Heart right ventricle (tissue), 16 donors: ENCODE results near the gene ZNF219. TPM values are rescaled to one million over a fixed set of nuclear protein-coding genes. Genes with fewer than 3 reads are reported as not detected.

Experiments used
- ATAC-seq, 8 donors: fragments of 200-7000 bp; cut with Tn5 transposase; one replicate each; pipeline ENCODE4 v1.9.1; 2020; ENCODE audit warnings: mild to moderate bottlenecking in 8 of 8, moderate library complexity in 8 of 8, moderate number of reproducible peaks in 1 of 8
- DNase-seq, 2 donors: peaks; one replicate each; pipeline ENCODE4 v3.0.0-alpha.2; 2020
- H3K27ac ChIP-seq, 10 donors: fragments of 200-600 bp; sonication (generic) in 2 of 10; one replicate each; pipeline versions ENCODE4 v1.5.0 to v1.8.0; 2020 to 2022; ENCODE audit warnings: mild to moderate bottlenecking in 3 of 10
- H3K27me3 ChIP-seq, 7 donors: fragments of 200-600 bp; one replicate each; pipeline ENCODE4 v1.8.0; 2021 to 2022; ENCODE audit warnings: mild to moderate bottlenecking in 2 of 7
- H3K36me3 ChIP-seq, 9 donors: fragments of 200-600 bp; sonication (generic) in 1 of 9; one replicate each; pipeline versions ENCODE4 v1.5.0 to v1.8.0; 2020 to 2022; ENCODE audit warnings: mild to moderate bottlenecking in 2 of 9
- H3K4me1 ChIP-seq, 9 donors: fragments of 200-600 bp; sonication (generic) in 1 of 9; one replicate each; pipeline versions ENCODE4 v1.5.0 to v1.8.0; 2020 to 2022; ENCODE audit warnings: mild to moderate bottlenecking in 4 of 9
- H3K4me3 ChIP-seq, 10 donors: fragments of 200-600 bp; sonication (generic) in 2 of 10; one replicate each; pipeline versions ENCODE4 v1.5.0 to v1.8.0; 2020 to 2022; ENCODE audit warnings: mild to moderate bottlenecking in 7 of 10, moderate library complexity in 2 of 10
- H3K9me3 ChIP-seq, 11 donors: fragments of 200-600 bp in 10 of 11; sonication (generic) in 2 of 11; one replicate each; pipeline versions ENCODE4 v1.5.0 to v1.8.0; 2013 to 2022; ENCODE audit warnings: mild to moderate bottlenecking in 2 of 11, control low read depth in 1 of 11, moderate library complexity in 1 of 11
- CTCF ChIP-seq, 9 donors: fragments of 200-600 bp; sonication (generic) in 2 of 9; IDR thresholded peaks; one replicate each; pipeline versions ENCODE4 v1.5.0 to v1.8.0; 2021 to 2022; ENCODE audit warnings: antibody characterized with exemption in 9 of 9, mild to moderate bottlenecking in 5 of 9, moderate library complexity in 1 of 9
- WGBS, 2 donors: extraction: QIAGEN DNeasy Blood & Tissue Kit; methylation state at CpG; one replicate each; pipeline ENCODE4 v1.1.7; 2013; ENCODE audit warnings: inconsistent platforms in 1 of 2; 5-methylcytosine and 5-hydroxymethylcytosine counted together
- intact Hi-C, 10 donors: fragments of 100-400 bp; cut with DNase I; formaldehyde crosslinking; loops; one replicate each; pipeline versions ENCODE4 v1.11.1 to v1.14.2; 2022
- polyA plus RNA-seq, 2 donors: library from polyadenylated mRNA; stranded (reverse); fragments of 200-250 nt; gene quantifications; one replicate each; pipeline ENCODE4 v1.2.3, GENCODE V29; 2013
- total RNA-seq, 10 donors: library from RNA; stranded (reverse); fragmentation: NEBNext Ultra II Directional in 3 of 10; extraction: Animal tissue kit (Norgen Biotek cat#: 25700) in 3 of 10; gene quantifications; one replicate each; pipeline versions ENCODE4 v1.2.1 to v1.2.4, GENCODE V29; 2021 to 2023
- donor health status: Arrhythmogenic right ventricular cardiomyopathy.
- donor health status: ischemic (EF 13 %, LVEDD 7.1; RV severe dilation, severe dysfunction).
- donor health status: healthy with polysubstance abuse.
- donor health status: DM: no; HTN: yes; CAD: no.
- donor health status: DM: no; HTN: no; CAD: no.
- donor health status: ischemic (EF 25% LVEDD 6.9; RV normal size, moderate dysfunction).
- donor health status: ischemic (EF 25% LVEDD 5.7; RV mildly dilated, moderate dysfunction).
- donor health status: healthy.
- donor health status: DM: yes; HTN: yes; CAD: no.
- donor health status: Ischemic cardiomyopathy.
- donor health status: ischemic (EF 35%, LVEDD 5.7; RV mildly dilated, moderate dysfunction).
- donor health status: nonischemic (EF 11% LVEDD 7.7; RV severe dilation, severe dysfunction).
- donor health status: DM: yes; HTN: yes; CAD: no.
- donor health status: PGD.
- donor health status: ischemic (EF 29% LVEDD 5.4; RV normal size, mild dysfunction).
- donor health status: nonischemic (EF 23%, LVEDD 6.1; RV moderate dilation, normal function).

The ZNF219 gene
- total and polyA plus RNA-seq, 12 donors: 22.1 to 58.4 (median 34.6) TPM

- 0% methylated on average over 27 to 53 of the region's 63 CpGs for WGBS, 2 donors
- H3K4me1 ChIP-seq: peaks cover 6 to 44% (median 34%) of the 10 kb centered on the region in 9 donors
- H3K27me3 ChIP-seq: peaks cover 0 to 17% (median 0%) of the 10 kb centered on the region in 7 donors
- intact Hi-C loops: loop anchor here in 1 of 10 donors (2.0 kb wide), 2 partner anchors 15 to 35 kb away; no protein-coding TSS in a partner anchor
- TF ChIP-seq CTCF (IDR thresholded peaks at IDR 0.05): no peak
- DNase-seq (peak; percentile 65 to 81), ATAC-seq (peak; percentile 34 to 82 (median 58))
- peaks cover 0 to 25% (median 8%) of the 10 kb centered on the region in 9 donors for H3K36me3 ChIP-seq
- H3K27ac ChIP-seq: peak within 1 kb of the TSS; percentile 64 to 98 (median 95)
- H3K9me3 ChIP-seq: no peaks in the 10 kb centered on the region
- peak within 1 kb of the TSS; percentile 61 to 86 (median 78) for H3K4me3 ChIP-seq
These were observed 28.3 kb downstream of the ZNF219 start, which contains the start of gene ARHGEF40 for GRCh38 chr14:21070083-21070609. ARHGEF40 (plus strand) TSS chr14:21070304; CDS start chr14:21070397, 93 bp downstream.

GRCh38 chr14:21069388-21070082, 28.9 kb downstream of the ZNF219 start:
- Histone ChIP-seq H3K9me3 (no peaks in the 10 kb centered on the region), H3K27me3 (peaks cover 0 to 17% (median 0%) of the 10 kb centered on the region in 7 donors), H3K36me3 (peaks cover 0 to 19% (median 8%) of the 10 kb centered on the region in 9 donors), H3K27ac (peak overlapping the region; percentile 64 to 98 (median 95)), H3K4me3 (peak overlapping the region; percentile 61 to 86 (median 78)), H3K4me1 (peaks cover 6 to 44% (median 34%) of the 10 kb centered on the region in 9 donors)
- TF ChIP-seq CTCF (IDR thresholded peaks at IDR 0.05): no peak
- intact Hi-C loops: loop anchor here (1.0 to 5.0 kb wide), 7 partner anchors 15 to 38 kb away; partner anchors contain the start of gene TMEM253 (in 1 of the 10)
- DNase-seq: peak; percentile 45 to 63
- 1 to 3% methylated on average over 39 to 40 of the region's 40 CpGs for WGBS, 2 donors
- ATAC-seq: peak; percentile 12 to 40 (median 26)

GRCh38 chr14:21068521-21069387, 29.7 kb downstream of the ZNF219 start:
- peak; percentile 38 to 73 for DNase-seq
- 3% methylated on average over 44 to 45 of the region's 45 CpGs for WGBS, 2 donors
- ATAC-seq: peak; percentile 23 to 63 (median 48)
- Histone ChIP-seq H3K36me3 (peaks cover 0 to 11% (median 2%) of the 10 kb centered on the region in 9 donors), H3K4me1 (peaks cover 6 to 43% (median 35%) of the 10 kb centered on the region in 9 donors), H3K9me3 (no peaks in the 10 kb centered on the region), H3K27me3 (peaks cover 0 to 17% (median 0%) of the 10 kb centered on the region in 7 donors), H3K4me3 (peak overlapping the region; percentile 61 to 86 (median 78)), H3K27ac (peak overlapping the region in 9 of 10 donors; percentile 64 to 98 (median 95))
- TF ChIP-seq CTCF (IDR thresholded peaks at IDR 0.05): peak; percentile 49 to 81 (median 69)
- intact Hi-C loops: loop anchor here (1.0 to 5.0 kb wide), 7 partner anchors 24 to 39 kb away; partner anchors contain the start of gene TMEM253 (in 1 of the 10)
